ENCODE data around the gene PAPOLB.

Gene PAPOLB

GRCh38 chr7:4866528-4867496 lies 5.0 kb upstream of the PAPOLB start:
- FAIRE-seq (no peak), DNase-seq (ENCODE audit: insufficient read length, low spot score) (no peak)
- TF ChIP-seq PAX5 (IDR thresholded peaks at IDR 0.05; ENCODE audit: insufficient read depth, low read length, severe bottlenecking) (no peak), POLR2AphosphoS5 (IDR thresholded peaks at IDR 0.05; ENCODE audit: low read depth, low read length) (no peak), POU2F2 (IDR thresholded peaks at IDR 0.05; ENCODE audit: low read depth, low read length) (no peak), POLR2A (IDR thresholded peaks at IDR 0.05; ENCODE audit: low read depth, low read length) (no peak), TAF1 (IDR thresholded peaks at IDR 0.05; ENCODE audit: low read depth, low read length) (no peak), SPI1 (IDR thresholded peaks at IDR 0.05; ENCODE audit: low read depth, low read length) (no peak)

DNA sequence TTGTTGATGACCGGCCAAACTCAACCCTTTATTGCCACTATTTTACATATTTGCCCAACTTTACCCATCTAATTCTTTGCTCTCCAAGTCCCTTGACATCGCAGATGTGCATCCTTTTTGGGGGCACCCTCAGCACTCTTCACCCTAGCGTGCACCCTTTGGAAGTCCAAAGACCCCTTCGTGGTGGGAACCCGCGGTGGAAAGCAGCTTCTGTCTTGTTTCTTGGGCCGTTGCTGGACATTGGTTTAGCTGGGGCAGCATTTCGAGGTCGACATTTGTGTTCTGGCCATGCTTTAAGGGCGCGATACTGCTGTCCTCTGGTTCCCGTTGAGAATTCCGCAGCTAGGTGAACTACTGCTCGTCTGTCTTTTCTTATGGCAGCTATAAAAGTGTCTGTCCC lies 326 bp upstream of the PAPOLB start:
- TF ChIP-seq POLR2AphosphoS5 (IDR thresholded peaks at IDR 0.05; ENCODE audit: low read depth, low read length), result no peak
- TF ChIP-seq POLR2A (IDR thresholded peaks at IDR 0.05; ENCODE audit: low read depth, low read length), result no peak
- TF ChIP-seq POU2F2 (IDR thresholded peaks at IDR 0.05; ENCODE audit: low read depth, low read length), result no peak
- TF ChIP-seq PAX5 (IDR thresholded peaks at IDR 0.05; ENCODE audit: insufficient read depth, low read length, severe bottlenecking), result no peak
- no peak for TF ChIP-seq SPI1 (IDR thresholded peaks at IDR 0.05; ENCODE audit: low read depth, low read length)
- no peak for TF ChIP-seq TAF1 (IDR thresholded peaks at IDR 0.05; ENCODE audit: low read depth, low read length)
- DNase-seq (ENCODE audit: insufficient read length, low spot score), result no peak
- no peak for FAIRE-seq

DNA sequence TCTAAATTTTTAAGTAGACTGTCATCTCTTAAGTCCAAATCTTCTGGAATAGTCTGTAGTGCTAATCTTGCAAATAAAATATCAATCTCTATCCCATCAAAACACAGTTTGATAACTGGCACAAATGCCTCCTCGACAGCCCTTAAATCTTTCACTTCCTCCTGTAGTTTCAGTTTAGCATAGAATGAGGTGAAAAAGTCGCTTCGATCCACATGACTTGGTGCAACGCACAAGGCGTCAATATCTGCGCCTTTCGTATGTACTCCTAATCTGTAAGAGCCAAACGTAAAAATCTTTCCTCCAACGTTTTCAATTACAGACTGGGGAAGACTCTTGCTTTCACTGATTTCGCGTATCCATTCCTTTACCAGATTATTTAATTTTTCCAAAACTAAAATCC lies 603 bp downstream of the PAPOLB start:
- no peak for TF ChIP-seq TAF1 (IDR thresholded peaks at IDR 0.05; ENCODE audit: low read depth, low read length)
- TF ChIP-seq POLR2A (IDR thresholded peaks at IDR 0.05; ENCODE audit: low read depth, low read length), result no peak
- TF ChIP-seq SPI1 (IDR thresholded peaks at IDR 0.05; ENCODE audit: low read depth, low read length), result no peak
- no peak for TF ChIP-seq POLR2AphosphoS5 (IDR thresholded peaks at IDR 0.05; ENCODE audit: low read depth, low read length)
- no peak for FAIRE-seq
- DNase-seq (ENCODE audit: insufficient read length, low spot score), result no peak

- FAIRE-seq (no peak), DNase-seq (ENCODE audit: insufficient read length, low spot score) (no peak)
- no peak for TF ChIP-seq POLR2A (IDR thresholded peaks at IDR 0.05; ENCODE audit: low read depth, low read length)
- TF ChIP-seq PAX5 (IDR thresholded peaks at IDR 0.05; ENCODE audit: insufficient read depth, low read length, severe bottlenecking), result no peak
- no peak for TF ChIP-seq SPI1 (IDR thresholded peaks at IDR 0.05; ENCODE audit: low read depth, low read length)
- no peak for TF ChIP-seq POLR2AphosphoS5 (IDR thresholded peaks at IDR 0.05; ENCODE audit: low read depth, low read length)
- no peak for TF ChIP-seq POU2F2 (IDR thresholded peaks at IDR 0.05; ENCODE audit: low read depth, low read length)
- TF ChIP-seq TAF1 (IDR thresholded peaks at IDR 0.05; ENCODE audit: low read depth, low read length), result no peak
These were observed 4.6 kb downstream of the PAPOLB start for GRCh38 chr7:4857189-4857588.

GRCh38 chr7:4856336-4857057 lies 5.3 kb downstream of the PAPOLB start:
- FAIRE-seq (no peak), DNase-seq (ENCODE audit: insufficient read length, low spot score) (no peak)
- no peak for TF ChIP-seq POU2F2 (IDR thresholded peaks at IDR 0.05; ENCODE audit: low read depth, low read length)
- no peak for TF ChIP-seq TAF1 (IDR thresholded peaks at IDR 0.05; ENCODE audit: low read depth, low read length)

- DNase-seq (ENCODE audit: insufficient read length, low spot score) (no peak), FAIRE-seq (no peak)
- no peak for TF ChIP-seq POLR2A (IDR thresholded peaks at IDR 0.05; ENCODE audit: low read depth, low read length)
- TF ChIP-seq TAF1 (IDR thresholded peaks at IDR 0.05; ENCODE audit: low read depth, low read length), result no peak
- no peak for TF ChIP-seq PAX5 (IDR thresholded peaks at IDR 0.05; ENCODE audit: insufficient read depth, low read length, severe bottlenecking)
- no peak for TF ChIP-seq POLR2AphosphoS5 (IDR thresholded peaks at IDR 0.05; ENCODE audit: low read depth, low read length)
- TF ChIP-seq POU2F2 (IDR thresholded peaks at IDR 0.05; ENCODE audit: low read depth, low read length), result no peak
- no peak for TF ChIP-seq SPI1 (IDR thresholded peaks at IDR 0.05; ENCODE audit: low read depth, low read length)
These were observed 6.9 kb downstream of the PAPOLB start for GRCh38 chr7:4854916-4855315.

DNA sequence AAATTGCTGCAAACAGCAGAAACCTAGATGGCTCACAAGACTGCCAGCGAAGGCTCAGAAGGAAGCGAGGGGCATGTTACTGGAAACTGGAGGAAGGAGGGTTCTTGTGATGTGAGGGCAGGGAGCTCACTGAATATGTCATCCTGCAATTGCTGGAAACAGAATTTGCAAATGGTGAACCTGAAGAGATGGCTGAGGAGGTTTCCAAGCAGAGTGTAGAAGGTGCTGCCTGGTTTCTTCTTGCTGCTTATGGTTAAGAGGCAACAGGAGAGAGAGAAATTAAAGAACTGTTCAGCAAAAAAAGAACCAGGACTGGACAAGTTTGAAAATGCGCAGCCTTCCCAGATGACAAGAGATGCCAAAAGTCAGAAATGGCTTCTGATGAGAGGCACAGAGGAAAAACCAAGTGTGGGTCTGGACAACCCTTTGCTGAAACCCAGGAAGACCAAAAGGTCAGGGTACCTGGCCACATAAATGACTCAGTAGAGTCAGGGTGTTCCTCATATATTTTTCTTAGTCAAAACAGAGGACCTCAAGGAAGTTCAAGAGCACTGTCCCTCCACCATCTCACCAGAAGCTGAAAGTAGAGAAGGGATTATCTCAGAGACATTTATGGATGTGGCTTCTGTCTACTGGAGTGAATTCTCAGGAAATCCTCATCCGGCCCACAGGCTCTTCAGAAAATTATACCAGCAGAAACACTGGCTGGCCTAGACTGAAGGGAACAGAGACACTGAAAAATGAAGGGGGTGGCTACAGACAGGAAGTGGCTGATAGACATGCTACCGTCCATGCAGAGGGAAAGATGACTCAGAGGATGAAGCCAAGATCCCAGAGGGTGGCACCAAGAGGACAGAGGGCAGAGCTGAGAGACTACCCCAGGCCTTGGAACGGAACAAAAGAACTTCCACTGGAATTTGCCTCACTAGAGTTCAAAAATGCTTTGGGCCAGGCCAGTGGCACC lies 10.1 kb downstream of the PAPOLB start:
- no peak for TF ChIP-seq TAF1 (IDR thresholded peaks at IDR 0.05; ENCODE audit: low read depth, low read length)
- no peak for TF ChIP-seq POLR2A (IDR thresholded peaks at IDR 0.05; ENCODE audit: low read depth, low read length)
- TF ChIP-seq SPI1 (IDR thresholded peaks at IDR 0.05; ENCODE audit: low read depth, low read length), result no peak
- TF ChIP-seq POLR2AphosphoS5 (IDR thresholded peaks at IDR 0.05; ENCODE audit: low read depth, low read length), result no peak
- TF ChIP-seq PAX5 (IDR thresholded peaks at IDR 0.05; ENCODE audit: insufficient read depth, low read length, severe bottlenecking), result no peak
- TF ChIP-seq POU2F2 (IDR thresholded peaks at IDR 0.05; ENCODE audit: low read depth, low read length), result no peak
- DNase-seq (ENCODE audit: insufficient read length, low spot score) (no peak), FAIRE-seq (no peak)

DNA sequence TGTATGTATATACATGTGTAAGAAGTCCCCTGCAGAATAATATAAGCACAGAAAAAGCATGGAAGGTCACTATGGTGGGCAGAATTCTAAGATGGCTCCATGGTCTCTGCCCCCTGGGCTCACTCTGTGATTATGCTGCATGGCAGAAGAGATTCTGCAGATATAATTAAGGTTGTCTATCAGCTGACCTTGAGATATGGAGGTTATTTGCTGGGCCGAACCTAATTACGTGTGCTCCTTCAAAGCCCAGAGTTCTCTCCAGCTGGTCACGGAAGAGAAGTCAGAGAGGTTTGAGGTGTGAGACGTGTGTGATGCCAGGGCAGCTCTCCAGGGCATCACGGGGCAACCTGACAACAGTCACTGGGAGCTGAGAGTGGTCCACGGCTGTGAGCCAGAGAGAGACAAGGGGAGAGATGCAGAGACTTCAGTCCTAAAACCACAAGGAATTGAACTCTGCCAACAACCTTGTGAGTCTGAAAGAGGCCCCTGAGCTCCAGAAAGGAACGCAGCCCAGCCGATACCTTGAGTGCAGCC lies 11.5 kb downstream of the PAPOLB start:
- no peak for TF ChIP-seq POLR2A (IDR thresholded peaks at IDR 0.05; ENCODE audit: low read depth, low read length)
- TF ChIP-seq TAF1 (IDR thresholded peaks at IDR 0.05; ENCODE audit: low read depth, low read length), result no peak
- TF ChIP-seq PAX5 (IDR thresholded peaks at IDR 0.05; ENCODE audit: insufficient read depth, low read length, severe bottlenecking), result no peak
- TF ChIP-seq POLR2AphosphoS5 (IDR thresholded peaks at IDR 0.05; ENCODE audit: low read depth, low read length), result no peak
- TF ChIP-seq SPI1 (IDR thresholded peaks at IDR 0.05; ENCODE audit: low read depth, low read length), result no peak
- FAIRE-seq (no peak), DNase-seq (ENCODE audit: insufficient read length, low spot score) (no peak)
